DOHH2 (cell line): ENCODE data around the gene ABLIM2.

Experiments used
- H3F3A ChIP-seq: fragments of 200-600 bp; sonication (generic), shearing (Covaris generic); 2 replicates; pipeline ENCODE4 v1.6.0; 2016; ENCODE audit warnings: antibody characterized with exemption, mild to moderate bottlenecking; ENCODE audit not compliant: control insufficient read depth, insufficient read depth
- H3K27ac ChIP-seq: fragments of 200-600 bp; sonication (generic); 2 replicates; pipeline ENCODE4 v1.5.1; 2014; ENCODE audit warnings: low read depth, mild to moderate bottlenecking, low read length, moderate library complexity
- H3K27me3 ChIP-seq: fragments of 200-600 bp; sonication (generic); 2 replicates; pipeline ENCODE4 v1.6.1; 2014; ENCODE audit warnings: mild to moderate bottlenecking, low read length, mixed read lengths; ENCODE audit not compliant: control insufficient read depth
- H3K36me3 ChIP-seq: fragments of 200-600 bp; sonication (generic); 2 replicates; pipeline ENCODE4 v1.6.1; 2014; ENCODE audit warnings: mild to moderate bottlenecking, low read length, moderate library complexity, mixed read lengths; ENCODE audit not compliant: control insufficient read depth
- H3K4me1 ChIP-seq: fragments of 200-600 bp; sonication (generic); 2 replicates; pipeline ENCODE4 v1.6.1; 2014; ENCODE audit warnings: mild to moderate bottlenecking, low read length, mixed read lengths; ENCODE audit not compliant: control insufficient read depth
- H3K4me2 ChIP-seq: fragments of 200-600 bp; sonication (generic); 2 replicates; pipeline ENCODE4 v1.6.0; 2014; ENCODE audit warnings: mild to moderate bottlenecking, low read length, moderate library complexity
- H3K4me3 ChIP-seq: fragments of 200-600 bp; sonication (generic); 2 replicates; pipeline ENCODE4 v1.5.1; 2014; ENCODE audit warnings: mild to moderate bottlenecking, low read length, mixed read lengths
- H3K79me2 ChIP-seq: fragments of 200-600 bp; sonication (generic); 2 replicates; pipeline ENCODE4 v1.6.1; 2014; ENCODE audit warnings: mild to moderate bottlenecking, low read length, mixed read lengths; ENCODE audit not compliant: control insufficient read depth
- H3K9me2 ChIP-seq: fragments of 200-600 bp; sonication (generic); replicated peaks from 2 replicates; pipeline ENCODE4 v1.6.1; 2014; ENCODE audit warnings: mild to moderate bottlenecking, low read length, mixed read lengths; ENCODE audit not compliant: control insufficient read depth
- H3K9me3 ChIP-seq: fragments of 200-600 bp; sonication (generic); 2 replicates; pipeline ENCODE4 v1.6.1; 2014; ENCODE audit warnings: antibody characterized with exemption, low read length, mixed read lengths; ENCODE audit not compliant: control insufficient read depth, insufficient read depth
- H4K20me1 ChIP-seq: fragments of 200-600 bp; sonication (generic); 2 replicates; pipeline ENCODE4 v1.6.0; 2014; ENCODE audit warnings: low read depth, mild to moderate bottlenecking, antibody characterized with exemption, low read length, moderate library complexity; ENCODE audit not compliant: control insufficient read depth, insufficient read depth
- CTCF ChIP-seq: fragments of 200-600 bp; sonication (generic); IDR thresholded peaks from one replicate; pipeline ENCODE4 v1.5.1; 2014; ENCODE audit warnings: antibody characterized with exemption, mild to moderate bottlenecking, low read depth, low read length; ENCODE audit not compliant: poor library complexity, severe bottlenecking
- EZH2phosphoT487 ChIP-seq: fragments of 200-600 bp; sonication (generic); IDR thresholded peaks from 2 replicates; pipeline ENCODE4 v1.6.1; 2017; ENCODE audit warnings: borderline replicate concordance, mild to moderate bottlenecking, antibody characterized with exemption, low read length, moderate library complexity, mixed read lengths

Gene ABLIM2

GRCh38 chr4:8055206-8055605 is 103.4 kb downstream of the ABLIM2 start:
- Histone ChIP-seq H3K79me2 (no peaks in the 10 kb centered on the region), H3K4me2 (no peak overlapping the region), H3K9me3 (no peaks in the 10 kb centered on the region), H3K4me1 (no peaks in the 10 kb centered on the region), H3F3A (no peaks in the 10 kb centered on the region), H4K20me1 (no peaks in the 10 kb centered on the region), H3K36me3 (no peaks in the 10 kb centered on the region), H3K9me2 (no peaks in the 10 kb centered on the region), H3K27me3 (no peaks in the 10 kb centered on the region), H3K27ac (no peak overlapping the region), H3K4me3 (no peak overlapping the region)
- TF ChIP-seq EZH2phosphoT487 (no peak), CTCF (no peak)

GRCh38 chr4:8053688-8054449 is 104.7 kb downstream of the ABLIM2 start:
- H3K4me3 ChIP-seq: no peak overlapping the region
- no peaks in the 10 kb centered on the region for H3K27me3 ChIP-seq
- H3K36me3 ChIP-seq: no peaks in the 10 kb centered on the region
- no peak overlapping the region for H3K27ac ChIP-seq
- no peak for TF ChIP-seq EZH2phosphoT487
- no peak for TF ChIP-seq CTCF
- H3K4me2 ChIP-seq: no peak overlapping the region
- H3K4me1 ChIP-seq: no peaks in the 10 kb centered on the region
- no peaks in the 10 kb centered on the region for H3F3A ChIP-seq
- no peaks in the 10 kb centered on the region for H3K9me3 ChIP-seq
- H3K9me2 ChIP-seq: no peaks in the 10 kb centered on the region
- H3K79me2 ChIP-seq: no peaks in the 10 kb centered on the region
- no peaks in the 10 kb centered on the region for H4K20me1 ChIP-seq

- Histone ChIP-seq H3K36me3 (no peaks in the 10 kb centered on the region), H3F3A (no peaks in the 10 kb centered on the region), H3K4me2 (no peak overlapping the region), H4K20me1 (no peaks in the 10 kb centered on the region), H3K9me3 (no peaks in the 10 kb centered on the region), H3K27ac (no peak overlapping the region), H3K27me3 (no peaks in the 10 kb centered on the region), H3K79me2 (no peaks in the 10 kb centered on the region), H3K4me3 (no peak overlapping the region), H3K4me1 (no peaks in the 10 kb centered on the region), H3K9me2 (no peaks in the 10 kb centered on the region)
- TF ChIP-seq CTCF (no peak), EZH2phosphoT487 (no peak)
Measured at GRCh38 chr4:8052160-8052691, 106.4 kb downstream of the ABLIM2 start.
